HepG2 (cell line): ENCODE results near the gene ST3GAL5. TPM values are rescaled to one million over a fixed set of nuclear protein-coding genes. Genes with fewer than 3 reads are reported as not detected.

ENCODE experiments used
- ATAC-seq: fragments of 200-7000 bp; cut with Tn5 transposase; 3 replicates; pipeline ENCODE4 v1.9.1; 2020; ENCODE audit warnings: mild to moderate bottlenecking, moderate library complexity
- BruUV-seq: library from RNA; stranded (reverse); fragments of 400-500 nt; replicated peaks from 2 replicates; lab custom pipeline; 2021; lab: Mats Ljungman, UMichigan
- CTCF ChIA-PET: fragments of 300-600 bp; formaldehyde crosslinking; extraction: SDS; loops from one replicate; lab custom pipeline; 2021; ENCODE audit warnings: low total read pairs, inconsistent platforms, low intra/inter-chr PET ratio; lab: Yijun Ruan, JAX
- POLR2A ChIA-PET: fragments of 350-600 bp; sonication (Branson Sonifier 250); formaldehyde crosslinking; loops from one replicate; lab custom pipeline; 2020; ENCODE audit warnings: antibody characterized with exemption, inconsistent platforms; lab: Yijun Ruan, JAX
- DNase-seq: peaks from one replicate; pipeline ENCODE4 v3.0.0-alpha.2; 2015; ENCODE audit warnings: low spot score
- FAIRE-seq: peaks from 3 replicates; lab custom pipeline; 2011; peaks lifted over from hg19 to GRCh38; lab: Jason Lieb, UNC
- H2AFZ ChIP-seq: one replicate; pipeline ENCODE4 v1.6.1; 2011; ENCODE audit warnings: low read length, inconsistent platforms
- H3K27ac ChIP-seq: fragments of 300-600 bp; 3 replicates; pipeline ENCODE4 v1.8.0; 2011; ENCODE audit warnings: mixed run types, mild to moderate bottlenecking, mixed read lengths, low read length, inconsistent platforms; ENCODE audit not compliant: insufficient read depth; ENCODE audit errors: extremely low read length
- H3K27me3 ChIP-seq, 2 experiments: fragments of 200-600 bp in 1 of 2; 2 replicates in 1 of 2; 3 replicates in 1 of 2; pipeline versions ENCODE4 v1.6.0 to v1.8.0; 2011; ENCODE audit warnings: low read length in 2 of 2, mild to moderate bottlenecking in 2 of 2, moderate library complexity in 2 of 2, inconsistent platforms in 1 of 2; ENCODE audit not compliant: insufficient read depth in 2 of 2, control insufficient read depth in 1 of 2
- H3K36me3 ChIP-seq, 2 experiments: fragments of 200-600 bp in 1 of 2; replicated peaks in 1 of 2; 2 replicates in 1 of 2; 3 replicates in 1 of 2; pipeline versions ENCODE4 v1.5.1 to v1.8.0; 2011; ENCODE audit warnings: low read length in 2 of 2, inconsistent platforms in 1 of 2; ENCODE audit not compliant: insufficient read depth in 2 of 2, control insufficient read depth in 1 of 2
- H3K4me1 ChIP-seq: 2 replicates; pipeline ENCODE4 v1.5.1; 2012; ENCODE audit warnings: low read length, inconsistent platforms; ENCODE audit not compliant: insufficient read depth
- H3K4me2 ChIP-seq: 2 replicates; pipeline ENCODE4 v1.6.0; 2011; ENCODE audit warnings: low read depth, low read length, inconsistent platforms
- H3K4me3 ChIP-seq, 3 experiments: fragments of 200-600 bp in 1 of 3; sonication (generic), shearing (Covaris generic) in 1 of 3; replicated peaks in 1 of 3; 2 replicates each; pipeline ENCODE4 v1.5.1; 2011 to 2016; ENCODE audit warnings: low read length in 3 of 3, inconsistent platforms in 2 of 3, low read depth in 2 of 3, mild to moderate bottlenecking in 2 of 3, control low read depth in 1 of 3, mixed read lengths in 1 of 3; ENCODE audit not compliant: insufficient read depth in 1 of 3
- H3K79me2 ChIP-seq: one replicate; pipeline ENCODE4 v1.6.1; 2011; ENCODE audit warnings: low read length, inconsistent platforms; ENCODE audit not compliant: insufficient read depth
- H3K9ac ChIP-seq: 2 replicates; pipeline ENCODE4 v1.6.0; 2011; ENCODE audit warnings: mild to moderate bottlenecking, low read depth, low read length, inconsistent platforms; ENCODE audit not compliant: insufficient read depth
- H3K9me3 ChIP-seq: 2 replicates; pipeline ENCODE4 v1.5.1; 2012; ENCODE audit warnings: mild to moderate bottlenecking, low read length
- H4K20me1 ChIP-seq: 2 replicates; pipeline ENCODE4 v1.6.0; 2011; ENCODE audit warnings: inconsistent platforms, mild to moderate bottlenecking, low read length, moderate library complexity; ENCODE audit not compliant: insufficient read depth
- ATF7 ChIP-seq, 2 experiments: fragments of 450-650 bp in 1 of 2; sonication (generic) in 1 of 2; formaldehyde crosslinking in 1 of 2; IDR thresholded peaks; 2 replicates each; pipeline versions ENCODE4 v1.4.0 to v1.6.1; 2016 to 2020; ENCODE audit warnings: antibody characterized with exemption in 1 of 2, mild to moderate bottlenecking in 1 of 2, missing genetic modification reagents in 1 of 2
- BCL6 ChIP-seq: IDR thresholded peaks from 2 replicates; pipeline ENCODE4 v1.6.1; 2016; ENCODE audit warnings: missing genetic modification reagents, missing compliant biosample characterization
- FOXM1 ChIP-seq: sonication (generic); formaldehyde crosslinking; IDR thresholded peaks from 2 replicates; pipeline ENCODE4 v1.5.0; 2020; ENCODE audit warnings: missing genetic modification reagents
- PHF21A ChIP-seq: sonication (generic); formaldehyde crosslinking; IDR thresholded peaks from 2 replicates; pipeline ENCODE4 v1.5.0; 2020; ENCODE audit warnings: mild to moderate bottlenecking, missing genetic modification reagents
- RBFOX2 ChIP-seq: fragments of 200-400 bp; formaldehyde crosslinking; IDR thresholded peaks from 2 replicates; pipeline ENCODE4 v1.6.1; 2017; ENCODE audit warnings: low read depth, mild to moderate bottlenecking, low read length
- RORA ChIP-seq: sonication (generic); formaldehyde crosslinking; IDR thresholded peaks from 2 replicates; pipeline ENCODE4 v1.5.0; 2020; ENCODE audit warnings: mild to moderate bottlenecking, missing genetic modification reagents, moderate library complexity
- SNAPC5 ChIP-seq: sonication (generic); formaldehyde crosslinking; IDR thresholded peaks from 2 replicates; pipeline ENCODE4 v1.8.1; 2023; ENCODE audit warnings: mild to moderate bottlenecking, missing genetic modification reagents, borderline replicate concordance
- TFDP1 ChIP-seq: IDR thresholded peaks from 2 replicates; pipeline ENCODE4 v1.6.1; 2016; ENCODE audit warnings: missing compliant biosample characterization, missing genetic modification reagents, borderline replicate concordance
- THAP8 ChIP-seq: sonication (generic); formaldehyde crosslinking; IDR thresholded peaks from 2 replicates; pipeline ENCODE4 v1.5.1; 2020; ENCODE audit warnings: missing genetic modification reagents, mild to moderate bottlenecking, borderline replicate concordance
- ZBTB3 ChIP-seq: sonication (generic); formaldehyde crosslinking; IDR thresholded peaks from 2 replicates; pipeline ENCODE4 v1.4.0; 2020; ENCODE audit warnings: low read depth, mild to moderate bottlenecking, moderate library complexity, missing genetic modification reagents, borderline replicate concordance
- ZEB1 ChIP-seq: IDR thresholded peaks from 2 replicates; pipeline ENCODE4 v1.6.1; 2012; ENCODE audit warnings: mild to moderate bottlenecking, low read depth, inconsistent platforms; ENCODE audit not compliant: insufficient replicate concordance
- ZNF180 ChIP-seq: sonication (generic); formaldehyde crosslinking; IDR thresholded peaks from 2 replicates; pipeline ENCODE4 v1.4.0; 2020; ENCODE audit warnings: low read depth, missing genetic modification reagents, borderline replicate concordance
- ZNF205 ChIP-seq: IDR thresholded peaks from 2 replicates; pipeline ENCODE4 v1.6.1; 2018; ENCODE audit warnings: missing biosample characterization, missing genetic modification reagents
- ZNF839 ChIP-seq: sonication (generic); formaldehyde crosslinking; IDR thresholded peaks from 2 replicates; pipeline ENCODE4 v1.4.0; 2020; ENCODE audit warnings: missing genetic modification reagents, mild to moderate bottlenecking, borderline replicate concordance
- WGBS: methylation state at CpG from one replicate; pipeline ENCODE4 v1.1.6; 2017; ENCODE audit warnings: low lambda C conversion rate; 5-methylcytosine and 5-hydroxymethylcytosine counted together
- in situ Hi-C: cut with HindIII; loops from 2 replicates; pipeline ENCODE4 v1.10.0; 2017; ENCODE audit warnings: low pct_unique_long_range_greater_than_20kb; ENCODE audit not compliant: extremely low pct_ligation_motif_present
- intact Hi-C: fragments of 100-400 bp; cut with micrococcal nuclease; formaldehyde crosslinking; loops from one replicate; pipeline ENCODE4 v1.10.0; 2022; ENCODE audit not compliant: unreplicated experiment
- polyA plus RNA-seq, 8 experiments: library from polyadenylated mRNA; depleted of rRNA in 3 of 8; stranded (reverse) in 7 of 8; unstranded in 1 of 8; fragments of >200 nt; fragmentation: Illumina TruSeq in 4 of 8; extraction: Trizol in 4 of 8; gene quantifications; 2 replicates each; pipeline versions ENCODE4 v1.2.1 to v1.2.3, GENCODE V29; 2011 to 2016; ENCODE audit warnings: low read depth in 4 of 8, missing spikeins in 1 of 8, mixed read lengths in 1 of 8; ENCODE audit not compliant: insufficient read depth in 1 of 8
- total RNA-seq, 5 experiments: library from RNA; depleted of rRNA; stranded (reverse); fragments of >200 nt; fragmentation: Illumina TruSeq; extraction: Trizol; gene quantifications; 2 replicates each; pipeline ENCODE4 v1.2.3, GENCODE V29; 2016; ENCODE audit warnings: low read depth in 1 of 5

ST3GAL5 gene
- total and polyA plus RNA-seq, 2 of the 13 experiments (the other 11 are each of a cell fraction or from before 2014, with no cell fraction given) = 1.3 to 2.0 TPM

GRCh38 chr2:85893428-85894258, 4.9 kb upstream of the ST3GAL5 start:
- CTCF ChIA-PET = no interaction called here
- ATAC-seq = no peak
- H3K4me2 ChIP-seq = no peak overlapping the region
- BruUV-seq = no TSS peak
- intact Hi-C loops = no loop called here
- no peaks in the 10 kb centered on the region for H3K79me2 ChIP-seq
- H2AFZ ChIP-seq = no peak overlapping the region
- no peaks in the 10 kb centered on the region for H3K36me3 ChIP-seq
- POLR2A ChIA-PET = no interaction called here
- FAIRE-seq = no peak
- H3K4me3 ChIP-seq = no peak overlapping the region
- peaks cover 0 to 4% of the 10 kb centered on the region in 2 experiments; a peak in 2 of 5 replicates for H3K27me3 ChIP-seq
- H3K27ac ChIP-seq = no peak overlapping the region
- TF ChIP-seq ZBTB3 (CRISPR knock-in tag) = no peak
- TF ChIP-seq BCL6 (CRISPR knock-in tag) = 0 out of 2 replicates have a peak, but pooled peaks have one; percentile 11
- TF ChIP-seq, all 625 proteins: peak for 1
- in situ Hi-C loops = no loop called here
- Histone ChIP-seq H3K4me1 (peaks cover 10% of the 10 kb centered on the region), H3K9ac (no peak overlapping the region), H3K9me3 (0 out of 2 replicates have a peak, but pooled peaks cover 7% of the 10 kb centered on the region), H4K20me1 (no peaks in the 10 kb centered on the region)
- 25% methylated on average over 9 of the region's 9 CpGs for WGBS
- DNase-seq = no peak

- no peak overlapping the region for H2AFZ ChIP-seq
- no peak overlapping the region for H3K9ac ChIP-seq
- 0 out of 2 replicates have a peak, but pooled peaks cover 7% of the 10 kb centered on the region for H3K9me3 ChIP-seq
- no TSS peak for BruUV-seq
- in situ Hi-C loops = no loop called here
- ATAC-seq (no peak), DNase-seq (no peak), FAIRE-seq (no peak)
- H4K20me1 ChIP-seq = no peaks in the 10 kb centered on the region
- ChIA-PET CTCF (no interaction called here), POLR2A (no interaction called here)
- no peak overlapping the region for H3K4me2 ChIP-seq
- H3K27me3 ChIP-seq = peaks cover 3 to 15% of the 10 kb centered on the region in 2 experiments
- no peaks in the 10 kb centered on the region for H3K79me2 ChIP-seq
- no peaks in the 10 kb centered on the region for H3K36me3 ChIP-seq
- H3K4me1 ChIP-seq = peaks cover 20% of the 10 kb centered on the region
- no peak overlapping the region for H3K4me3 ChIP-seq
- H3K27ac ChIP-seq = no peak overlapping the region
- intact Hi-C loops = no loop called here
- 54% methylated on average over 5 of the region's 5 CpGs for WGBS
- TF ChIP-seq THAP8 (CRISPR knock-in tag) = no peak
- no peak for TF ChIP-seq ATF7 (IDR thresholded peaks at IDR 0.05)
- no peak for TF ChIP-seq ATF7 (CRISPR knock-in tag; IDR thresholded peaks at IDR 0.05)
- no peak for TF ChIP-seq ZNF839 (CRISPR knock-in tag)
- no peak for TF ChIP-seq ZNF205 (CRISPR knock-in tag)
- TF ChIP-seq FOXM1 (CRISPR knock-in tag) = no peak
- no peak for TF ChIP-seq ZNF180 (CRISPR knock-in tag)
- no peak for TF ChIP-seq SNAPC5 (CRISPR knock-in tag)
- TF ChIP-seq RORA (CRISPR knock-in tag) = no peak
- TF ChIP-seq RBFOX2 = no peak
- no peak for TF ChIP-seq PHF21A (CRISPR knock-in tag)
- no peak for TF ChIP-seq TFDP1 (CRISPR knock-in tag)
- TF ChIP-seq ZEB1 = no peak
Measured at GRCh38 chr2:85892216-85892944, 3.6 kb upstream of the ST3GAL5 start.
